Activated CD4-positive, alpha-beta T cell treated with anti-CD3 and anti-CD28 coated beads for 36 hours (primary cell): ENCODE measurements around the gene ZNF343. TPM values are rescaled to one million over a fixed set of nuclear protein-coding genes. Genes with fewer than 3 reads are reported as not detected.
A peak's percentile ranks its signal among the peaks of the same experiment; 100 is the strongest.

Source experiments
- ATAC-seq: fragments of 200-7000 bp; cut with Tn5 transposase; one replicate; pipeline ENCODE4 v1.10.0; 2021; ENCODE audit warnings: mild to moderate bottlenecking, moderate library complexity
- CTCF ChIA-PET: fragments of 350-600 bp; sonication (Branson Sonifier 250); formaldehyde crosslinking; loops from one replicate; lab custom pipeline; 2021; ENCODE audit warnings: antibody characterized with exemption; lab: Charles Lee
- POLR2A ChIA-PET: fragments of 350-600 bp; sonication (Branson Sonifier 250); formaldehyde crosslinking; loops from one replicate; lab custom pipeline; 2021; ENCODE audit warnings: antibody characterized with exemption, inconsistent platforms; lab: Charles Lee
- DNase-seq: peaks from one replicate; pipeline ENCODE4 v3.0.0-alpha.2; 2020
- H3K27ac Mint-ChIP-seq: one replicate; pipeline ENCODE4 v1.8.0; 2021; ENCODE audit warnings: mixed read lengths
- H3K27me3 Mint-ChIP-seq: one replicate; pipeline ENCODE4 v1.8.0; 2021; ENCODE audit warnings: mixed read lengths
- H3K36me3 Mint-ChIP-seq: one replicate; pipeline ENCODE4 v1.8.0; 2021; ENCODE audit warnings: low read depth, mixed read lengths
- H3K4me1 Mint-ChIP-seq: one replicate; pipeline ENCODE4 v1.8.0; 2021; ENCODE audit warnings: mixed read lengths
- H3K4me3 Mint-ChIP-seq: one replicate; pipeline ENCODE4 v1.8.0; 2021; ENCODE audit warnings: mild to moderate bottlenecking, moderate library complexity, mixed read lengths
- H3K9me3 Mint-ChIP-seq: one replicate; pipeline ENCODE4 v1.8.0; 2021; ENCODE audit warnings: low read depth, mixed read lengths
- intact Hi-C, 2 experiments: fragments of 100-400 bp; cut with DNase I in 1 of 2; cut with micrococcal nuclease in 1 of 2; formaldehyde crosslinking; loops; one replicate each; pipeline versions ENCODE4 v1.14.2 to v1.15.1; 2022 to 2024; cut with DNase I, micrococcal nuclease
- total RNA-seq, 2 experiments: library from RNA; stranded (reverse); gene quantifications; one replicate each; pipeline ENCODE4 v1.2.3, GENCODE V29; 2021

The ZNF343 gene
- total RNA-seq, 2 experiments from 2014 or later: 9.9 to 12.3 TPM

- ChIA-PET CTCF (interaction anchor here (0.8 to 5.6 kb wide), 6 partner anchors 11 to 263 kb away, joined by 3 to 42 read pairs (median 5); no protein-coding TSS in a partner anchor), POLR2A (interaction anchor here (0.8 to 2.9 kb wide), 11 partner anchors 11 to 660 kb away, joined by 3 to 29 read pairs (median 5); partner anchors contain the start of genes NOP56 and ZNF343)
- ATAC-seq: peak; percentile 99
- no peaks in the 10 kb centered on the region for H3K9me3 Mint-ChIP-seq
- peak within 1 kb of the TSS; percentile 100 for H3K27ac Mint-ChIP-seq
- intact Hi-C loops: loop anchor here (1.0 to 2.0 kb wide), 11 partner anchors 9 to 1352 kb away; partner anchors contain the start of genes NOP56 (in 2 of the 2), NSFL1C (in 1 of the 2), PCED1A (in 1 of the 2) and PSMF1 (in 1 of the 2)
- H3K4me1 Mint-ChIP-seq: peaks cover 49% of the 10 kb centered on the region
- H3K36me3 Mint-ChIP-seq: peaks cover 51% of the 10 kb centered on the region
- no peaks in the 10 kb centered on the region for H3K27me3 Mint-ChIP-seq
- peak; percentile 98 for DNase-seq
- peak within 1 kb of the TSS; percentile 96 for H3K4me3 Mint-ChIP-seq
Measured at GRCh38 chr20:2470423-2471193, 38.1 kb downstream of the ZNF343 start, which contains the start of gene SNRPB. TSS of gene SNRPB (minus strand) at chr20:2470789. CDS start at chr20:2470690, 99 bp downstream.

- Mint-ChIP-seq H3K27me3 (no peaks in the 10 kb centered on the region), H3K36me3 (peaks cover 57% of the 10 kb centered on the region), H3K9me3 (no peaks in the 10 kb centered on the region), H3K27ac (peak overlapping the region; percentile 100), H3K4me1 (peaks cover 52% of the 10 kb centered on the region), H3K4me3 (peak overlapping the region; percentile 96)
- CTCF ChIA-PET: interaction anchor here (0.8 to 5.6 kb wide), 7 partner anchors 10 to 262 kb away, joined by 3 to 42 read pairs (median 9); no protein-coding TSS in a partner anchor
- POLR2A ChIA-PET: interaction anchor here (0.6 to 2.9 kb wide), 8 partner anchors 10 to 546 kb away, joined by 3 to 29 read pairs (median 6); partner anchors contain the start of genes NOP56 and ZNF343
- ATAC-seq (peak; percentile 31), DNase-seq (peak; percentile 73)
- intact Hi-C loops: loop anchor here (1.0 to 2.0 kb wide), 11 partner anchors 9 to 1352 kb away; partner anchors contain the start of genes NOP56 (in 2 of the 2), NSFL1C (in 1 of the 2), PCED1A (in 1 of the 2) and PSMF1 (in 1 of the 2)
Measured at GRCh38 chr20:2469991-2470422, 38.7 kb downstream of the ZNF343 start.

GRCh38 chr20:2468581-2469407 lies 39.9 kb downstream of the ZNF343 start:
- no peak for DNase-seq
- Mint-ChIP-seq H3K36me3 (peaks cover 69% of the 10 kb centered on the region), H3K4me3 (peak overlapping the region; percentile 96), H3K27ac (peak overlapping the region; percentile 81), H3K27me3 (no peaks in the 10 kb centered on the region), H3K4me1 (peaks cover 58% of the 10 kb centered on the region), H3K9me3 (no peaks in the 10 kb centered on the region)
- no peak for ATAC-seq
- ChIA-PET CTCF (interaction anchor here (0.5 to 5.6 kb wide), 9 partner anchors 9 to 503 kb away, joined by 3 to 42 read pairs (median 3); no protein-coding TSS in a partner anchor), POLR2A (interaction anchor here (0.7 to 2.9 kb wide), 6 partner anchors 9 to 261 kb away, joined by 3 to 29 read pairs (median 4); partner anchors contain the start of gene NOP56)
- intact Hi-C loops: no loop called here

- POLR2A ChIA-PET: interaction anchor here (0.8 to 1.9 kb wide), 3 partner anchors 11 to 189 kb away, joined by 3 to 5 read pairs (median 5); partner anchors contain the start of gene NOP56
- Mint-ChIP-seq H3K4me1 (peaks cover 65% of the 10 kb centered on the region), H3K4me3 (peak overlapping the region; percentile 96), H3K36me3 (peaks cover 81% of the 10 kb centered on the region), H3K9me3 (no peaks in the 10 kb centered on the region), H3K27ac (peak overlapping the region; percentile 81), H3K27me3 (no peaks in the 10 kb centered on the region)
- DNase-seq (no peak), ATAC-seq (no peak)
- CTCF ChIA-PET: interaction anchor here (0.9 to 5.6 kb wide), 5 partner anchors 11 to 80 kb away, joined by 3 to 42 read pairs (median 7); no protein-coding TSS in a partner anchor
- intact Hi-C loops: no loop called here
Measured at GRCh38 chr20:2467412-2467811, 41.3 kb downstream of the ZNF343 start.

- peaks cover 92% of the 10 kb centered on the region for H3K36me3 Mint-ChIP-seq
- intact Hi-C loops: no loop called here
- peaks cover 61% of the 10 kb centered on the region for H3K4me1 Mint-ChIP-seq
- POLR2A ChIA-PET: interaction anchor here (0.7 kb wide), 1 partner anchor 194 kb away, joined by 11 read pairs; no protein-coding TSS in a partner anchor
- CTCF ChIA-PET: interaction anchor here (1.3 to 3.1 kb wide), 2 partner anchors 9 to 13 kb away, joined by 3 to 15 read pairs; no protein-coding TSS in a partner anchor
- ATAC-seq: no peak
- H3K9me3 Mint-ChIP-seq: no peaks in the 10 kb centered on the region
- H3K4me3 Mint-ChIP-seq: no peak overlapping the region
- H3K27ac Mint-ChIP-seq: no peak overlapping the region
- DNase-seq: no peak
- no peaks in the 10 kb centered on the region for H3K27me3 Mint-ChIP-seq
Measured at GRCh38 chr20:2465100-2465499, 43.6 kb downstream of the ZNF343 start.

GRCh38 chr20:2463616-2464365 lies 44.9 kb downstream of the ZNF343 start:
- no peak for ATAC-seq
- Mint-ChIP-seq H3K4me1 (peaks cover 55% of the 10 kb centered on the region), H3K4me3 (no peak overlapping the region), H3K27me3 (no peaks in the 10 kb centered on the region), H3K36me3 (peaks cover 89% of the 10 kb centered on the region), H3K27ac (peak overlapping the region; percentile 64), H3K9me3 (no peaks in the 10 kb centered on the region)
- DNase-seq: no peak
- CTCF ChIA-PET: interaction anchor here (1.1 to 3.1 kb wide), 2 partner anchors 11 to 58 kb away, joined by 3 to 15 read pairs; no protein-coding TSS in a partner anchor
- intact Hi-C loops: no loop called here
- POLR2A ChIA-PET: no interaction called here

- peak overlapping the region; percentile 55 for H3K27ac Mint-ChIP-seq
- H3K36me3 Mint-ChIP-seq: peaks cover 79% of the 10 kb centered on the region
- no peak for DNase-seq
- ChIA-PET POLR2A (no interaction called here), CTCF (interaction anchor here (3.1 kb wide), 1 partner anchor 10 kb away, joined by 15 read pairs; no protein-coding TSS in a partner anchor)
- no peaks in the 10 kb centered on the region for H3K9me3 Mint-ChIP-seq
- no peaks in the 10 kb centered on the region for H3K27me3 Mint-ChIP-seq
- ATAC-seq: no peak
- peaks cover 47% of the 10 kb centered on the region for H3K4me1 Mint-ChIP-seq
- intact Hi-C loops: no loop called here
- no peak overlapping the region for H3K4me3 Mint-ChIP-seq
Measured at GRCh38 chr20:2462484-2462883, 46.2 kb downstream of the ZNF343 start.

GRCh38 chr20:2460752-2461424 lies 47.8 kb downstream of the ZNF343 start:
- intact Hi-C loops: loop anchor here in 1 of 2 experiments (1.0 kb wide), 1 partner anchor 9 kb away; the partner anchor contains the start of gene SNRPB
- H3K27me3 Mint-ChIP-seq: no peaks in the 10 kb centered on the region

GRCh38 chr20:2459981-2460751 lies 48.5 kb downstream of the ZNF343 start:
- H3K9me3 Mint-ChIP-seq: no peaks in the 10 kb centered on the region
- H3K27ac Mint-ChIP-seq: no peak overlapping the region
- H3K27me3 Mint-ChIP-seq: no peaks in the 10 kb centered on the region
- H3K4me3 Mint-ChIP-seq: no peak overlapping the region
- intact Hi-C loops: no loop called here
- H3K4me1 Mint-ChIP-seq: peaks cover 48% of the 10 kb centered on the region
- POLR2A ChIA-PET: interaction anchor here (0.6 to 4.4 kb wide), 3 partner anchors 10 to 746 kb away, joined by 3 to 29 read pairs (median 3); partner anchors contain the start of gene SNRPB
- CTCF ChIA-PET: interaction anchor here (1.2 to 2.4 kb wide), 4 partner anchors 8 to 288 kb away, joined by 3 to 12 read pairs (median 8); no protein-coding TSS in a partner anchor
- DNase-seq: no peak
- H3K36me3 Mint-ChIP-seq: peaks cover 60% of the 10 kb centered on the region
- no peak for ATAC-seq

More at GRCh38 chr20:2460752-2461424, 47.8 kb downstream of the ZNF343 start:
- H3K9me3 Mint-ChIP-seq: no peaks in the 10 kb centered on the region
- peaks cover 67% of the 10 kb centered on the region for H3K36me3 Mint-ChIP-seq
- DNase-seq: no peak
- H3K4me1 Mint-ChIP-seq: peaks cover 48% of the 10 kb centered on the region
- ChIA-PET POLR2A (interaction anchor here (0.6 to 4.4 kb wide), 4 partner anchors 9 to 747 kb away, joined by 3 to 29 read pairs (median 3); partner anchors contain the start of gene SNRPB), CTCF (interaction anchor here (1.2 to 2.4 kb wide), 4 partner anchors 9 to 289 kb away, joined by 3 to 12 read pairs (median 8); no protein-coding TSS in a partner anchor)
- ATAC-seq: peak; percentile 9
- H3K27ac Mint-ChIP-seq: no peak overlapping the region
- H3K4me3 Mint-ChIP-seq: no peak overlapping the region
